GM18907 (cell line): ENCODE data around the gene LMBRD2.

Experiments
- ATAC-seq: cut with Tn5 transposase; IDR thresholded peaks from one replicate; pipeline ENCODE4 v1.9.1; 2021; ENCODE audit warnings: mild to moderate bottlenecking, moderate library complexity; ENCODE audit not compliant: unreplicated experiment

Gene LMBRD2

GRCh38 chr5:36111238-36111637 lies 40.4 kb downstream of the LMBRD2 start:
- ATAC-seq: no peak

- ATAC-seq: no peak
Observed at GRCh38 chr5:36108758-36109460, 42.8 kb downstream of the LMBRD2 start.

- no peak for ATAC-seq
Observed at GRCh38 chr5:36105819-36106218, 45.9 kb downstream of the LMBRD2 start.

GRCh38 chr5:36099748-36100147 lies 51.9 kb downstream of the LMBRD2 start:
- no peak for ATAC-seq

- no peak for ATAC-seq
Observed at GRCh38 chr5:36096486-36096885, 55.2 kb downstream of the LMBRD2 start.

- peak; percentile 75 for ATAC-seq
Observed at GRCh38 chr5:36089989-36090388, 61.7 kb downstream of the LMBRD2 start.

GRCh38 chr5:36079200-36079781 lies 72.4 kb downstream of the LMBRD2 start:
- ATAC-seq: peak; percentile 97

- ATAC-seq: no peak
Observed at GRCh38 chr5:36078430-36078829, 73.3 kb downstream of the LMBRD2 start.

- ATAC-seq: peak; percentile 89
Observed at GRCh38 chr5:36073595-36074216, 78.0 kb downstream of the LMBRD2 start.

- peak; percentile 74 for ATAC-seq
Observed at GRCh38 chr5:36070687-36071571, 80.8 kb downstream of the LMBRD2 start.

- ATAC-seq: no peak
Observed at GRCh38 chr5:36068751-36069281, 82.9 kb downstream of the LMBRD2 start.

GRCh38 chr5:36066540-36067210 lies 85.0 kb downstream of the LMBRD2 start, which contains the start of gene UGT3A2:
Gene UGT3A2 (minus strand): TSS chr5:36066882. CDS start chr5:36066789, 93 bp downstream.
- no peak for ATAC-seq

GRCh38 chr5:36066001-36066539 lies 85.6 kb downstream of the LMBRD2 start:
- no peak for ATAC-seq

- ATAC-seq: no peak
Observed at GRCh38 chr5:36060420-36060887, 91.2 kb downstream of the LMBRD2 start.

- no peak for ATAC-seq
Observed at GRCh38 chr5:36059571-36060419, 91.9 kb downstream of the LMBRD2 start.

GRCh38 chr5:36058776-36059175 lies 92.9 kb downstream of the LMBRD2 start:
- ATAC-seq: no peak

- no peak for ATAC-seq
Observed at GRCh38 chr5:36057386-36057785, 94.3 kb downstream of the LMBRD2 start.

GRCh38 chr5:36056422-36056821 lies 95.3 kb downstream of the LMBRD2 start:
- ATAC-seq: no peak

GRCh38 chr5:36055984-36056383 lies 95.7 kb downstream of the LMBRD2 start:
- no peak for ATAC-seq
